Stomach (tissue), 9 donors: ENCODE measurements around the gene DCHS2. TPM values are rescaled to one million over a fixed set of nuclear protein-coding genes. Genes with fewer than 3 reads are reported as not detected.

Source experiments
- DNase-seq, 2 donors: peaks; one replicate each; pipeline versions ENCODE4 v3.0.0 to v3.0.0-alpha.2; 2013 to 2019
- H3K27ac ChIP-seq, 5 donors: fragments of 200-600 bp in 4 of 5; sonication (generic) in 4 of 5; one replicate each; pipeline ENCODE4 v1.5.1; 2013 to 2019; ENCODE audit warnings: mild to moderate bottlenecking in 1 of 5, moderate library complexity in 1 of 5
- H3K27me3 ChIP-seq, 3 donors: fragments of 200-600 bp; sonication (generic); one replicate each; pipeline ENCODE4 v1.5.1; 2017 to 2019; ENCODE audit warnings: mixed run types in 1 of 3
- H3K36me3 ChIP-seq, 4 donors: fragments of 200-600 bp; sonication (generic); 1 replicate in 3 of 4; 2 replicates in 1 of 4; pipeline ENCODE4 v1.5.1; 2016 to 2019
- H3K4me1 ChIP-seq, 4 donors: fragments of 200-600 bp; sonication (generic); one replicate each; pipeline ENCODE4 v1.5.1; 2016 to 2019
- H3K4me3 ChIP-seq, 4 donors: fragments of 200-600 bp; sonication (generic) in 3 of 4; one replicate each; pipeline ENCODE4 v1.5.1; 2016 to 2019; ENCODE audit warnings: mild to moderate bottlenecking in 1 of 4
- H3K9me3 ChIP-seq, 4 donors: fragments of 200-600 bp; sonication (generic); one replicate each; pipeline ENCODE4 v1.5.1; 2016 to 2019
- EP300 ChIP-seq: sonication (generic); formaldehyde crosslinking; IDR thresholded peaks from one replicate; pipeline ENCODE4 v1.6.1; 2017; ENCODE audit warnings: antibody characterized with exemption
- POLR2A ChIP-seq, 4 donors: fragments of 450-650 bp; IDR thresholded peaks; one replicate each; pipeline ENCODE4 v1.6.1; 2016; ENCODE audit warnings: antibody characterized with exemption in 4 of 4, control low read depth in 2 of 4, mild to moderate bottlenecking in 1 of 4, moderate library complexity in 1 of 4
- POLR2AphosphoS5 ChIP-seq, 3 donors: sonication (generic); formaldehyde crosslinking; IDR thresholded peaks; one replicate each; pipeline ENCODE4 v1.6.1; 2016; ENCODE audit warnings: antibody characterized with exemption in 3 of 3
- WGBS, 5 donors: extraction: QIAGEN DNeasy Blood & Tissue Kit in 3 of 5; methylation state at CpG; one replicate each; pipeline versions ENCODE4 v1.1.5 to v1.1.7; 2013 to 2018; 5-methylcytosine and 5-hydroxymethylcytosine counted together
- intact Hi-C: fragments of 100-400 bp; cut with DNase I; formaldehyde crosslinking; loops from one replicate; pipeline ENCODE4 v1.15.1; 2023; ENCODE audit warnings: low total_unique reads
- polyA plus RNA-seq, 3 donors: library from polyadenylated mRNA; stranded (reverse); fragments of 200-250 nt; gene quantifications; one replicate each; pipeline ENCODE4 v1.2.3, GENCODE V29; 2013
- total RNA-seq, 5 donors: library from RNA; depleted of rRNA; stranded (reverse); fragments of >200 nt; gene quantifications; one replicate each; pipeline versions ENCODE4 v1.1.0 to v1.2.3, GENCODE V29; 2014 to 2016
- TF ChIP-seq, protein P1 (sequence below), 7 experiments: fragments of 450-650 bp in 4 of 7; fragments of 200-600 bp in 3 of 7; sonication (generic) in 3 of 7; IDR thresholded peaks; one replicate each; pipeline ENCODE4 v1.5.1; 2016 to 2019; ENCODE audit warnings: antibody characterized with exemption in 7 of 7, control low read depth in 2 of 7, mild to moderate bottlenecking in 1 of 7
- donor health status: healthy with polysubstance abuse.
- donor health status: Bipolar disorder and iron deficiency.
- donor health status: healthy.

Gene DCHS2
- total and polyA plus RNA-seq, 8 donors: 0.30 to 9.7 (median 1.5) TPM; not detected in 2

DNA sequence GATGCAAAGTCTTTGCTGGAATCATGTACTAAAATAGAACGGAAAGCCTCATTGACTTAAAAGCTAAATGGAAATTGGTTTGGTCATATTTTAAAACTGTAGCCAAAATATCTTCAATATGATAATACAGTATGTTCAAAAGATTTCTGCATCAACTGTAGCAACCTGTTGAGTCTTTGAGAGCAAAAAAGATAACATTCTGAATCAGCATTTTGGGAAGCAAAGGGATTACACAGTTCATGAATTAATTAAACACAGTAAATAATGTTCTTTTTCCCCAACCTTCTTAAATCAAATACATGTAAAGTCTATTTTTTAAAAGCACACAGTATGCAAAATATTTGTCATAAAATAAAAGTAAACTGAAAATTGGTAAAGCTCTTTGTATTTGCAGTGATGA is 50.5 kb downstream of the DCHS2 start:
- intact Hi-C loops: no loop called here
- WGBS, 5 donors: 80 to 93% (median 83%) methylated on average over 1 of the region's 1 CpG
- Histone ChIP-seq H3K4me1 (no peaks in the 10 kb centered on the region), H3K9me3 (no peaks in the 10 kb centered on the region), H3K27ac (no peak overlapping the region), H3K36me3 (no peaks in the 10 kb centered on the region), H3K27me3 (no peaks in the 10 kb centered on the region), H3K4me3 (no peak overlapping the region)
- no peak for TF ChIP-seq EP300
- DNase-seq: no peak

DNA sequence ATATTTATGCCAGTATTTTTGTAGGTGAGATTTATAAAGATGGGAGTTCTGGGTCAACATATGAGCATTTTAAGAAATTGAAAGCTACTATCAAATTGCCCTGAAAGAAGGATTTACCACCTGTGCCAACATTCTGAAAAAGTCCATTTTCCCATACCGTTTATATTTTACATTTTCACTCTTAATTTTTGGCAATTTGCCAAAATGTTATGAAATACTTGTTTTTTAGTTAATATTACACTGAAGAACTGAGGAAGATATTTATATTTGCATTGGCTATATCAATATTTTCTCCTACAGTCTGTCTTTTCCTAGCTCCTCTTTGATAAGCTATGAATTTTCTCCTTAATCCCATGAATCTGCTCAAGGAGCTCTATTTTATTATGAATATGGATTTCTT is 52.4 kb downstream of the DCHS2 start:
- TF ChIP-seq EP300 (no peak), POLR2A (IDR thresholded peaks at IDR 0.05) (no peak), POLR2AphosphoS5 (IDR thresholded peaks at IDR 0.05) (no peak)
- TF ChIP-seq, protein P1, sequence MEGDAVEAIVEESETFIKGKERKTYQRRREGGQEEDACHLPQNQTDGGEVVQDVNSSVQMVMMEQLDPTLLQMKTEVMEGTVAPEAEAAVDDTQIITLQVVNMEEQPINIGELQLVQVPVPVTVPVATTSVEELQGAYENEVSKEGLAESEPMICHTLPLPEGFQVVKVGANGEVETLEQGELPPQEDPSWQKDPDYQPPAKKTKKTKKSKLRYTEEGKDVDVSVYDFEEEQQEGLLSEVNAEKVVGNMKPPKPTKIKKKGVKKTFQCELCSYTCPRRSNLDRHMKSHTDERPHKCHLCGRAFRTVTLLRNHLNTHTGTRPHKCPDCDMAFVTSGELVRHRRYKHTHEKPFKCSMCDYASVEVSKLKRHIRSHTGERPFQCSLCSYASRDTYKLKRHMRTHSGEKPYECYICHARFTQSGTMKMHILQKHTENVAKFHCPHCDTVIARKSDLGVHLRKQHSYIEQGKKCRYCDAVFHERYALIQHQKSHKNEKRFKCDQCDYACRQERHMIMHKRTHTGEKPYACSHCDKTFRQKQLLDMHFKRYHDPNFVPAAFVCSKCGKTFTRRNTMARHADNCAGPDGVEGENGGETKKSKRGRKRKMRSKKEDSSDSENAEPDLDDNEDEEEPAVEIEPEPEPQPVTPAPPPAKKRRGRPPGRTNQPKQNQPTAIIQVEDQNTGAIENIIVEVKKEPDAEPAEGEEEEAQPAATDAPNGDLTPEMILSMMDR (IDR thresholded peaks at IDR 0.05): no peak
- Histone ChIP-seq H3K27me3 (no peaks in the 10 kb centered on the region), H3K4me1 (no peaks in the 10 kb centered on the region), H3K9me3 (no peaks in the 10 kb centered on the region), H3K4me3 (no peak overlapping the region), H3K36me3 (no peaks in the 10 kb centered on the region), H3K27ac (no peak overlapping the region)
- DNase-seq: no peak
- WGBS, 5 donors: 5 to 17% (median 7%) methylated on average over 1 of the region's 1 CpG
- intact Hi-C loops: no loop called here

DNA sequence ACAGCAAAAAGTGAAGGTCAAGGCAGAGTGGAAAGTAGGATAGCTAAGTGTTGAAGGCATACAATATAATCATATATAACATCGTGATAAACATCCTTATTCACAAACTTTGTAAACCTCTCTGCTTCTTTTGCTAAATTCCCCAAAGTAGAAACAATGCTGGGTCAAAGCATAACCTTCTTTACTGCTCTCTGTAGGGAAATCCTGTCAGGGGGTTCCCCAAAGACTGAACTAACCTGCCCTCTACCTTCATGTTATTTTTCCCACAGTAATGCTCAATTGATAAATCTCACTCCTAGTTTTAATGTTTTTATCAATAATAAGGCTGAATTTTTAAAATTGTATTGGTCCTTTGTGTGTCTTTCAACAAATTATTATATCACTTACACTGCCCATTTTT is 55.7 kb downstream of the DCHS2 start:
- H3K4me1 ChIP-seq: no peaks in the 10 kb centered on the region
- no peak overlapping the region for H3K27ac ChIP-seq
- intact Hi-C loops: no loop called here
- no peak overlapping the region for H3K4me3 ChIP-seq
- no peaks in the 10 kb centered on the region for H3K9me3 ChIP-seq
- no peaks in the 10 kb centered on the region for H3K27me3 ChIP-seq
- WGBS, 5 donors: 40 to 71% (median 59%) methylated on average over 1 of the region's 1 CpG
- no peak for TF ChIP-seq POLR2A (IDR thresholded peaks at IDR 0.05)
- no peaks in the 10 kb centered on the region for H3K36me3 ChIP-seq
- DNase-seq: no peak

DNA sequence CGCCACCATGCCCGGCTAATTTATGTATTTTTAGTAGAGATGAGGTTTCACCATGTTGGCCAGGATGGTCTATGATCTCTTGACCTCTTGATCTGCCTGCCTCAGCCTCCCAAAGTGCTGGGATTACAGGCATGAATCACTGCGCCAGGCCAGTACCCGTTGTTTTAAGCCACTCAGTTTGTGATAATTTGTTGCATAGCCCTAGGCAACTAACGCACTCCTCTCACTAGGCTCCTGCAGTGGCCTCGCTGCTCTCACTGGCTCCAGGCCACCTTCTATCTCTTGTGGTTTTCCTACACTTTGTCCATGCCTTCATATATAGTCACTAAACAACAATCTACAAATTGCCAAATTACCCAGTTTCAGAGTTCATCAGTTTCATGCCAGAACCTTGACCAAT is 58.1 kb downstream of the DCHS2 start:
- H3K36me3 ChIP-seq: no peaks in the 10 kb centered on the region
- 83 to 92% (median 89%) methylated on average over 6 of the region's 6 CpGs for WGBS, 5 donors
- H3K9me3 ChIP-seq: no peaks in the 10 kb centered on the region
- TF ChIP-seq, protein P1 (IDR thresholded peaks at IDR 0.05): no peak
- TF ChIP-seq POLR2A (IDR thresholded peaks at IDR 0.05) (no peak), POLR2AphosphoS5 (IDR thresholded peaks at IDR 0.05) (no peak), EP300 (no peak)
- no peaks in the 10 kb centered on the region for H3K27me3 ChIP-seq
- intact Hi-C loops: no loop called here
- DNase-seq: no peak
- no peak overlapping the region for H3K27ac ChIP-seq
- H3K4me1 ChIP-seq: no peaks in the 10 kb centered on the region
- H3K4me3 ChIP-seq: no peak overlapping the region

DNA sequence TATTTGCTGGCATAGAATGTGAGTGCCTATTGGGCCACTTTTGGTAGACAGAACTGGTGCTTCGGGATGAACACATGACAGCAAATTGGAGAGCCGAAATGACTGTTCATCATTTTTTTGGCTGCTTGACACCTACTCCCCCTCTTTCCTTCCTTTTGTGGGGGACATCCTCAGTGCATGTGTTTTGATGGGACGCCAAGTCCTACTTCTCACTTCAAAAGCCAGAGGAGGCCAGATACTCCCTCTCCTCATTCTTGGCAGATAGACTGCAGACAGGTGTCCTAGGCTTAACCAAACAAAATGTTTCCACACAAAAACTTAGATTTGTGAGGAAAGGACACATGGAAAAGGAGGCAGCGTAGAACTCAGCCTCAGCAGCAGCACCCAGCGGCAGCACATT is 62.4 kb downstream of the DCHS2 start:
- no peak overlapping the region for H3K4me3 ChIP-seq
- no peak for DNase-seq
- H3K27me3 ChIP-seq: no peaks in the 10 kb centered on the region
- 83 to 91% (median 88%) methylated on average over 5 of the region's 5 CpGs for WGBS, 5 donors
- no peaks in the 10 kb centered on the region for H3K4me1 ChIP-seq
- H3K36me3 ChIP-seq: no peaks in the 10 kb centered on the region
- intact Hi-C loops: no loop called here
- TF ChIP-seq, protein P1 (IDR thresholded peaks at IDR 0.05): no peak
- TF ChIP-seq POLR2A (IDR thresholded peaks at IDR 0.05) (no peak), EP300 (no peak)
- H3K27ac ChIP-seq: no peak overlapping the region
- no peaks in the 10 kb centered on the region for H3K9me3 ChIP-seq
